IgD-negative memory B cell (primary cell): ENCODE results near the gene NKD1. TPM values are rescaled to one million over a fixed set of nuclear protein-coding genes. Genes with fewer than 3 reads are reported as not detected.
"Not testable (repeated sequence)": the region's sequence is repeated elsewhere in the genome, so short reads cannot be mapped to it uniquely, and the experiment has no call there.

Source experiments
- H3K27ac Mint-ChIP-seq, 3 donors: one replicate each; pipeline ENCODE4 v1.8.0; 2020 to 2022; ENCODE audit warnings: mild to moderate bottlenecking in 3 of 3, mixed read lengths in 3 of 3, moderate library complexity in 1 of 3
- H3K27me3 Mint-ChIP-seq: one replicate; pipeline ENCODE4 v1.8.0; 2021; ENCODE audit warnings: mixed read lengths
- H3K36me3 Mint-ChIP-seq: one replicate; pipeline ENCODE4 v1.8.0; 2020; ENCODE audit warnings: mild to moderate bottlenecking, mixed read lengths
- H3K4me1 Mint-ChIP-seq, 3 donors: one replicate each; pipeline ENCODE4 v1.8.0; 2020 to 2022; ENCODE audit warnings: mixed read lengths in 3 of 3, mild to moderate bottlenecking in 1 of 3
- H3K4me3 Mint-ChIP-seq, 4 donors: one replicate each; pipeline ENCODE4 v1.8.0; 2020 to 2022; ENCODE audit warnings: mild to moderate bottlenecking in 4 of 4, mixed read lengths in 4 of 4, moderate library complexity in 3 of 4
- H3K9me3 Mint-ChIP-seq, 3 donors: one replicate each; pipeline ENCODE4 v1.8.0; 2020 to 2021; ENCODE audit warnings: mixed read lengths in 3 of 3, mild to moderate bottlenecking in 1 of 3
- polyA plus RNA-seq: library from polyadenylated mRNA; unstranded; fragments of 300-500 nt; fragmentation: Illumina TruSeq; gene quantifications from one replicate; pipeline ENCODE4 v1.2.3, GENCODE V29; 2021

The NKD1 gene, protein sequence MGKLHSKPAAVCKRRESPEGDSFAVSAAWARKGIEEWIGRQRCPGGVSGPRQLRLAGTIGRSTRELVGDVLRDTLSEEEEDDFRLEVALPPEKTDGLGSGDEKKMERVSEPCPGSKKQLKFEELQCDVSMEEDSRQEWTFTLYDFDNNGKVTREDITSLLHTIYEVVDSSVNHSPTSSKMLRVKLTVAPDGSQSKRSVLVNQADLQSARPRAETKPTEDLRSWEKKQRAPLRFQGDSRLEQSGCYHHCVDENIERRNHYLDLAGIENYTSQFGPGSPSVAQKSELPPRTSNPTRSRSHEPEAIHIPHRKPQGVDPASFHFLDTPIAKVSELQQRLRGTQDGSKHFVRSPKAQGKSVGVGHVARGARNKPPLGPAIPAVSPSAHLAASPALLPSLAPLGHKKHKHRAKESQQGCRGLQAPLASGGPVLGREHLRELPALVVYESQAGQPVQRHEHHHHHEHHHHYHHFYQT
- not detected for polyA plus RNA-seq

GRCh38 chr16:50548125-50548908, at the start of gene NKD1:
Gene NKD1 (plus strand): TSS chr16:50548396. CDS start chr16:50548554, 158 bp downstream.
- peak within 1 kb of the TSS; percentile 81 to 97 (median 87) for H3K27ac Mint-ChIP-seq
- peaks cover 1% of the 10 kb centered on the region for H3K36me3 Mint-ChIP-seq
- peaks cover 0 to 5% (median 2%) of the 10 kb centered on the region in 3 donors for H3K4me1 Mint-ChIP-seq
- H3K27me3 Mint-ChIP-seq = peaks cover 8% of the 10 kb centered on the region
- H3K9me3 Mint-ChIP-seq = peaks cover 0 to 1% (median 0%) of the 10 kb centered on the region in 3 donors
- peak within 1 kb of the TSS; percentile 85 to 96 (median 92) for H3K4me3 Mint-ChIP-seq

- Mint-ChIP-seq H3K4me3 (no peak overlapping the region), H3K27ac (no peak overlapping the region), H3K27me3 (peaks cover 3% of the 10 kb centered on the region)
Observed at GRCh38 chr16:50498431-50499155, 49.6 kb upstream of the NKD1 start.

GRCh38 chr16:50499254-50499653, 48.9 kb upstream of the NKD1 start:
- no peaks in the 10 kb centered on the region for H3K9me3 Mint-ChIP-seq
- H3K36me3 Mint-ChIP-seq = peaks cover 3% of the 10 kb centered on the region
- H3K27ac Mint-ChIP-seq = no peak overlapping the region
- no peaks in the 10 kb centered on the region for H3K4me1 Mint-ChIP-seq
- peaks cover 4% of the 10 kb centered on the region for H3K27me3 Mint-ChIP-seq
- H3K4me3 Mint-ChIP-seq = no peak overlapping the region

More at GRCh38 chr16:50498431-50499155, 49.6 kb upstream of the NKD1 start:
- no peaks in the 10 kb centered on the region for H3K4me1 Mint-ChIP-seq
- H3K36me3 Mint-ChIP-seq = peaks cover 3% of the 10 kb centered on the region
- H3K9me3 Mint-ChIP-seq = no peaks in the 10 kb centered on the region

- Mint-ChIP-seq H3K36me3 (peaks cover 3% of the 10 kb centered on the region), H3K9me3 (no peaks in the 10 kb centered on the region), H3K4me1 (no peaks in the 10 kb centered on the region), H3K27ac (no peak overlapping the region), H3K4me3 (no peak overlapping the region), H3K27me3 (peaks cover 3% of the 10 kb centered on the region)
Observed at GRCh38 chr16:50500171-50500874, 47.9 kb upstream of the NKD1 start.

DNA sequence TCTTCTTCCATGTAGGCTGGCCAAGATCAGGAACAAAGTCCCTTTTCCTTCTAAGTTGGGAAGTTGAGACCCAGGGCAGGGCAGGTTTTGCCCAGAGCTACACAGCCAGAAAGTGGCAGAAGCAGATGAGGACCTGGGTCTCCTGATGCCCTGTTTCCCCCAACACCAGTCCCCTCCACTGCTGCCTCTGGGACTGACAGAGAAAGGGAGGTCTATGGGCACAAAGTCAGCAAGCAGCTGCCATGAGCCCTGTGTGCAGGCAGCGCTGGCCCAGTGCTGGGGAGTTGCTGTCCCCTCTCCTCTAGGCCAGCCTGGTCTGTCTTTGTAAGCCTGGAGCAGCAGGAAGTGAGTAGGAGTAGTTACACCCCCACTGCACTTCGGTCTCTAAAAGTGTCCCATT, 46.9 kb upstream of the NKD1 start:
- H3K4me3 Mint-ChIP-seq = no peak overlapping the region
- no peaks in the 10 kb centered on the region for H3K9me3 Mint-ChIP-seq
- H3K27ac Mint-ChIP-seq = no peak overlapping the region
- H3K27me3 Mint-ChIP-seq = peaks cover 3% of the 10 kb centered on the region
- H3K4me1 Mint-ChIP-seq = no peaks in the 10 kb centered on the region
- H3K36me3 Mint-ChIP-seq = peaks cover 3% of the 10 kb centered on the region

DNA sequence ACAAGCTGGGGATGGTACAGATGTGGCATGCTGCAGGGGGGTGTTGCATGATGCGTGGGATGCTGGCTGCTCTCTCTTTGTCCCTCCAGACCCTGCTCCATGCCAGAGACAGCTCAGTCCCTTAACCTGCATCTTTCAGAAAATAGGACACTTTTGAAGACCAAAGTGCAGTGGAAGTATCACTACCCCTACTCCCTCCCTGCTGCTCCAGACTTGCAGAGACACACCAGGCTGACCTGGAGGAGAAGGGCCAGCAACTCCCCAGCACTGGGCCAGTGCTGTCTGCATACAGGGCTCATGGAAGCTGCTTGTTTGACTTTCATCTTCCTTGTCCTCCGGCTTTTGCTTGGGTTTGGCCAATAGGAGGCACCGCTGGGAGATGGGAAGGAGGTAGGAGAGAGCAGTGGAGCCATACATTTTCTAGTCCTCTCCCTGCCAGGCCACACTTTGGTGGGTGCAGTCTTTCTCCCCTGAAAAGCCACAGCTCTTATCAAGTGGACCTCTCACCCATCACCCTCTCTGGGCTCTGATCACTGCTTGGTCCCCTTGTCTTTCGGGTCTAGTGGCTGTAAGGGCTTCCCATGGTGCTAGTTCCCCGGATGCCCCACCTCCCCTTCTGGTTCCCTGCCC, 46.1 kb upstream of the NKD1 start:
- Mint-ChIP-seq H3K27ac (no peak overlapping the region), H3K27me3 (peaks cover 5% of the 10 kb centered on the region), H3K4me1 (no peaks in the 10 kb centered on the region), H3K9me3 (no peaks in the 10 kb centered on the region), H3K36me3 (peaks cover 3% of the 10 kb centered on the region), H3K4me3 (no peak overlapping the region)

DNA sequence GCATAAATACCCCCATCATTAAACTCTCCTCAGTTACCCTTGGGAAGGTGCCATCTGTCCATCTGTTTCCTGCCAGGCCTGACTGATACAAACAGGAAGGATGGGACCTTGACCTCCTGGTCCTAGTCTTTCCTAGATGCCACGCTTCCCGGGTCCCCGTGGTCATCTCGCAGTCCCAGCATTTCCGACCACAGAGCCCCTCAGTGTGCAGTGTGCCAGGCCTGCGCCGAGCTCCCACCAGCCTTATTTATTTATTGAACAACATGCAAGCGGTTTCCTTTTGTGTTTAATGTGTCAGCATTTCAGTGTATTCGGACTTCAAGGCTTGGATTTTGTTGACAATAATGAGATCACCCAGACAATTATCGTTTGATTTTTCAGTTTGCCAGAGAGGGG, 45.6 kb upstream of the NKD1 start:
- Mint-ChIP-seq H3K4me3 (no peak overlapping the region), H3K36me3 (peaks cover 3% of the 10 kb centered on the region), H3K9me3 (no peaks in the 10 kb centered on the region), H3K27ac (no peak overlapping the region), H3K27me3 (peaks cover 5% of the 10 kb centered on the region), H3K4me1 (no peaks in the 10 kb centered on the region)

GRCh38 chr16:50503868-50504531, 44.2 kb upstream of the NKD1 start:
- H3K36me3 Mint-ChIP-seq, H3K27ac Mint-ChIP-seq, H3K4me3 Mint-ChIP-seq, H3K9me3 Mint-ChIP-seq, H3K4me1 Mint-ChIP-seq, H3K27me3 Mint-ChIP-seq: not testable (repeated sequence)

DNA sequence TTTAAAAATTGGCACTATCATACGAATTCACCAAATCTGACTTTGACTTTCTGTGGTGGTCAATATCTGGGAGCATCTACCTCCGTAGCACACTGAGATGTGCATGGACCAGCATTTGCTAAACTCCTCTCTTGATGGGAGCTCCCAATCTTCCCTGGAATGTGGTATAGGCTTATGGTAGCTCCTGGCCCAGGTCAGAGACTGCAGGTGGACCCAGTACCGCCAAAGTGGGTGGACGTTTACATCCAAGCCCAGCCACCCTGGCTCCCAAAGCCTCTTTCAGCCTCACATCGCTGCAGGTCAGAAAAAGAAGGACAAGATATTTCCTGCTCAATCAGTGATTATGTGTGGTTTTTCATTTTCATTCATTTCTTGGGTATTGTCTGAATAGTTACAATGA, 43.1 kb upstream of the NKD1 start:
- Mint-ChIP-seq H3K36me3 (peaks cover 3% of the 10 kb centered on the region), H3K4me3 (no peak overlapping the region), H3K4me1 (no peaks in the 10 kb centered on the region), H3K27ac (no peak overlapping the region), H3K27me3 (peaks cover 4% of the 10 kb centered on the region), H3K9me3 (no peaks in the 10 kb centered on the region)

DNA sequence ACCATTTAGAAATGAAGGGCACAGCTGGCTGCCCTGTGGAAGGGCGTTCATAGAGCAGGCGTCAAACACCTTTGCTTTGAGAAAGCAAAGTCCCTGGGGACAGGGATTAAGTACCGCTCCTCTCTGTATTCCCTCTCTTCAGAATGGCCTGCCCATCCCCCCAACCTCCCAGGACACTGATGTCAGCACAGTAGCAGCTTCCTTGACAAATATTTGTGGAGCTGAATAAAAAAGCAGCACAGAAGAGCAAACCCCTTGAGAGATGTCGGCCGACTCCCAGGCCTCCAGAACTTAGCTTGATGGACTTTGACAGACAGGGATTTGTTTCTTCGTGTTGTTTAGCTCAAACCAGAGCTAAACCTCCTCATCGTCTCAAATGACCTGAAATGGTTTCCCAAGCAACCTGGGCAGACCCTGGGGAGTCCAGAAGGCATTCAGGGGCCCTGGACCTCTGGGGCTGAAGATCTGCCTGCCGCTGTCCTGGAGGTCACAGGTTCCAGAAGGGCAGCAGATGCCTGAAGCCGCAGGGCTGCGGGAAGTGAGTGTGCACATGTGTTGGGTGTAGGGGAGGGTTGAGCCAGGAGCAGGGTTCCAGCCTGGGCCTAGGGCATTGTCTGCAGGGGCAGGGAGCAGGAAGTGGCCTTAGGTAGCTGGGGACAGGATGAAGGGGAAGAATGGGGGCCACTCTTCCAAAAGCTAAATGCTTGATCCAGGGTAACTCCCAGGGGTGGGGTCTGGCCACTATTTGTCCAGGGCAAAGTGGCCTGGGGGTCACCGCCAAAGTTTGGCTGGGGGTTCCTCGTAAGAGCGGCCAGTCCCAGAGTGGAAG, 42.3 kb upstream of the NKD1 start:
- no peak overlapping the region for H3K27ac Mint-ChIP-seq
- H3K36me3 Mint-ChIP-seq = peaks cover 3% of the 10 kb centered on the region
- H3K4me1 Mint-ChIP-seq = no peaks in the 10 kb centered on the region
- H3K27me3 Mint-ChIP-seq = peaks cover 4% of the 10 kb centered on the region
- no peak overlapping the region for H3K4me3 Mint-ChIP-seq
- no peaks in the 10 kb centered on the region for H3K9me3 Mint-ChIP-seq

DNA sequence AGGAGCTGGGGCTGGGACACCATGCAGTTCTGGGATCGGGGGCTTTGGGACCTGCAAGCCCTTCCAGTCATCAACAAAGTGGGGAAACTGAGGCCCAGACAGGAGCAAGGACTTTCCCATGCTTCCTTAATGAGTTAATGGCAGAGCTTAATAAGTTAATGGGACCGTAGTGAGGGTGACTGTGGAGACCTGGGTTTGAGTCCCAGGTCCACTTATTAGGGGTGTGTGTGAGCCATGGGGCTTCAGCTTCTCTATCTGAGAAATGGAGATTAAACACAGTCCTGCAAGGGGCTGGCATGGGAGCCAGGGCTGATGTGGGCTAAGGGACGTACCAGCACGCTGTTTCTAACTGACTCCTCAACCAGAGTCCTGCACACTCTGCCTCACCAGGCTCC, 41.7 kb upstream of the NKD1 start:
- Mint-ChIP-seq H3K4me1 (no peaks in the 10 kb centered on the region), H3K9me3 (peaks cover 0 to 4% (median 0%) of the 10 kb centered on the region in 3 donors), H3K4me3 (no peak overlapping the region), H3K27ac (no peak overlapping the region), H3K36me3 (peaks cover 3% of the 10 kb centered on the region), H3K27me3 (peaks cover 4% of the 10 kb centered on the region)

- no peak overlapping the region for H3K4me3 Mint-ChIP-seq
- no peaks in the 10 kb centered on the region for H3K4me1 Mint-ChIP-seq
- H3K9me3 Mint-ChIP-seq = peaks cover 0 to 4% (median 0%) of the 10 kb centered on the region in 3 donors
- peaks cover 4% of the 10 kb centered on the region for H3K27me3 Mint-ChIP-seq
- peaks cover 3% of the 10 kb centered on the region for H3K36me3 Mint-ChIP-seq
- no peak overlapping the region for H3K27ac Mint-ChIP-seq
Observed at GRCh38 chr16:50507397-50507796, 40.8 kb upstream of the NKD1 start.
